K562 (cell line): Measurements from ENCODE around the gene CFAP221. TPM values are rescaled to one million over a fixed set of nuclear protein-coding genes. Genes with fewer than 3 reads are reported as not detected.

Experiments
- ATAC-seq: fragments of 200-7000 bp; cut with Tn5 transposase; 3 replicates; pipeline ENCODE4 v1.9.1; 2020; ENCODE audit warnings: moderate library complexity
- BruUV-seq: library from RNA; stranded (reverse); fragments of 400-500 nt; replicated peaks from 2 replicates; lab custom pipeline; 2021; lab: Mats Ljungman, UMichigan
- CTCF ChIA-PET: fragments of 300-600 bp; formaldehyde crosslinking; extraction: SDS; loops from one replicate; lab custom pipeline; 2021; ENCODE audit warnings: low intra/inter-chr PET ratio; lab: Yijun Ruan, JAX
- POLR2A ChIA-PET: fragments of 300-600, 350-650 bp; sonication (Branson Sonifier 250); formaldehyde crosslinking; extraction: SDS; loops from one replicate; lab custom pipeline; 2021; ENCODE audit warnings: antibody characterized with exemption, inconsistent platforms; lab: Yijun Ruan, JAX
- DNase-seq, 4 experiments: peaks; one replicate each; pipeline versions ENCODE4 v3.0.0 to v3.0.0-alpha.2; 2011 to 2018; ENCODE audit warnings: low spot score in 3 of 4, mixed read lengths in 3 of 4; ENCODE audit errors: extremely low read depth in 1 of 4
- FAIRE-seq: peaks from 2 replicates; lab custom pipeline; 2011; peaks lifted over from hg19 to GRCh38; lab: Jason Lieb, UNC
- H2AFZ ChIP-seq: 2 replicates; pipeline ENCODE4 v1.6.0; 2011; ENCODE audit warnings: low read depth, low read length, control low read depth, inconsistent platforms
- H3K27ac ChIP-seq: fragments of 200-600 bp; 3 replicates; pipeline ENCODE4 v1.8.0; 2011; ENCODE audit warnings: low read depth, mild to moderate bottlenecking, control low read depth, inconsistent platforms, low read length, moderate library complexity, mixed read lengths; ENCODE audit errors: extremely low read depth
- H3K27me3 ChIP-seq, 2 experiments: fragments of 300-600 bp in 1 of 2; 2 replicates in 1 of 2; 3 replicates in 1 of 2; pipeline versions ENCODE4 v1.6.0 to v1.8.0; 2011; ENCODE audit warnings: inconsistent platforms in 2 of 2, low read length in 2 of 2, mild to moderate bottlenecking in 1 of 2, mixed read lengths in 1 of 2, moderate library complexity in 1 of 2; ENCODE audit not compliant: control insufficient read depth in 2 of 2, insufficient read depth in 2 of 2
- H3K36me3 ChIP-seq: fragments of 300-600 bp; 3 replicates; pipeline ENCODE4 v1.8.0; 2011; ENCODE audit warnings: mild to moderate bottlenecking, low read length, inconsistent platforms; ENCODE audit not compliant: control insufficient read depth, insufficient read depth
- H3K4me1 ChIP-seq, 2 experiments: fragments of 200-600 bp in 1 of 2; replicated peaks in 1 of 2; 2 replicates in 1 of 2; 3 replicates in 1 of 2; pipeline versions ENCODE4 v1.5.1 to v1.8.0; 2011; ENCODE audit warnings: inconsistent platforms in 2 of 2, low read length in 2 of 2, mild to moderate bottlenecking in 1 of 2, mixed read lengths in 1 of 2, moderate library complexity in 1 of 2; ENCODE audit not compliant: control insufficient read depth in 2 of 2, insufficient read depth in 2 of 2
- H3K4me2 ChIP-seq: 2 replicates; pipeline ENCODE4 v1.6.1; 2011; ENCODE audit warnings: low read length, control low read depth, inconsistent platforms, mixed read lengths; ENCODE audit not compliant: insufficient read depth
- H3K4me3 ChIP-seq: fragments of 200-600 bp; sonication (generic), shearing (Covaris generic); 2 replicates; pipeline ENCODE4 v1.5.1; 2016; ENCODE audit warnings: control low read depth, inconsistent platforms
- H3K79me2 ChIP-seq: fragments of 200-600 bp; 3 replicates; pipeline ENCODE4 v1.8.0; 2011; ENCODE audit warnings: low read length, inconsistent platforms; ENCODE audit not compliant: control insufficient read depth, insufficient read depth
- H3K9ac ChIP-seq, 2 experiments: 2 replicates each; pipeline versions ENCODE4 v1.6.0 to v1.6.1; 2011; ENCODE audit warnings: low read depth in 2 of 2, low read length in 2 of 2, control low read depth in 1 of 2, inconsistent platforms in 1 of 2, mild to moderate bottlenecking in 1 of 2, mixed read lengths in 1 of 2; ENCODE audit not compliant: insufficient read depth in 1 of 2
- H3K9me1 ChIP-seq: one replicate; pipeline ENCODE4 v1.6.0; 2011; ENCODE audit warnings: inconsistent platforms, mild to moderate bottlenecking, low read length, moderate library complexity; ENCODE audit not compliant: control insufficient read depth, insufficient read depth
- H3K9me3 ChIP-seq: replicated peaks from 2 replicates; pipeline ENCODE4 v1.5.1; 2011; ENCODE audit warnings: low read depth, low read length, inconsistent platforms; ENCODE audit not compliant: control insufficient read depth, insufficient read depth
- H4K20me1 ChIP-seq: replicated peaks from 2 replicates; pipeline ENCODE4 v1.6.1; 2011; ENCODE audit warnings: low read length, inconsistent platforms, mixed read lengths; ENCODE audit not compliant: control insufficient read depth, insufficient read depth
- FOXP4 ChIP-seq: sonication (generic); formaldehyde crosslinking; IDR thresholded peaks from 2 replicates; pipeline ENCODE4 v1.8.0; 2022; ENCODE audit warnings: mild to moderate bottlenecking, missing genetic modification reagents, borderline replicate concordance
- USF2 ChIP-seq: sonication (generic); formaldehyde crosslinking; IDR thresholded peaks from 2 replicates; pipeline ENCODE4 v1.5.0; 2020; ENCODE audit warnings: missing genetic modification reagents
- WGBS: fragments of 100-300 bp; shearing (Covaris generic); methylation state at CpG from one replicate; pipeline ENCODE4 v1.1.6; 2016; ENCODE audit warnings: low coverage, mixed read lengths; ENCODE audit not compliant: insufficient coverage; ENCODE audit errors: missing lambda C conversion rate; 5-methylcytosine and 5-hydroxymethylcytosine counted together
- in situ Hi-C: fragments of 300-500 bp; cut with MboI; formaldehyde crosslinking; loops from 4 replicates; pipeline ENCODE4 v1.15.0; 2018; ENCODE audit warnings: inconsistent platforms, mixed read lengths
- intact Hi-C: fragments of 100-400 bp; cut with micrococcal nuclease; formaldehyde crosslinking; loops from 2 replicates; pipeline ENCODE4 v1.14.2; 2022
- polyA plus RNA-seq, 8 experiments: library from polyadenylated mRNA; depleted of rRNA in 4 of 8; stranded (reverse) in 5 of 8; unstranded in 3 of 8; fragments of >200 nt; fragmentation: Nextera tagmentation in 2 of 8; fragmentation: Illumina TruSeq in 1 of 8; extraction: Ambion mirVana in 2 of 8; extraction: Trizol in 1 of 8; gene quantifications; 2 replicates each; pipeline versions ENCODE4 v1.2.1 to v1.2.3, GENCODE V29; 2011 to 2014; ENCODE audit warnings: inconsistent platforms in 1 of 8, missing spikeins in 1 of 8
- total RNA-seq, 7 experiments: library from RNA; depleted of rRNA in 6 of 7; stranded (reverse); fragments of >200 nt in 6 of 7; fragmentation: Illumina TruSeq in 2 of 7; extraction: Trizol in 2 of 7; gene quantifications; 2 replicates each; pipeline versions ENCODE4 v1.2.1 to v1.2.3, GENCODE V29; 2011 to 2021; ENCODE audit warnings: low replicate concordance in 1 of 7

Gene CFAP221
- total and polyA plus RNA-seq, 9 of the 15 experiments (the other 6 are each of a cell fraction or from before 2014, with no cell fraction given), result 0.09 to 1.4 (median 0.65) TPM

- Histone ChIP-seq H3K4me2 (no peak overlapping the region), H4K20me1 (no peaks in the 10 kb centered on the region; the same call in 1 of the 2 replicates), H3K4me1 (peaks cover 0 to 3% of the 10 kb centered on the region in 2 experiments; a peak in 2 of 5 replicates), H3K9me1 (no peaks in the 10 kb centered on the region), H3K36me3 (no peaks in the 10 kb centered on the region), H2AFZ (no peak overlapping the region), H3K79me2 (no peaks in the 10 kb centered on the region), H3K27me3 (peaks cover 29 to 40% of the 10 kb centered on the region in 2 experiments; a peak in 3 of 5 replicates), H3K9me3 (no peaks in the 10 kb centered on the region), H3K27ac (no peak overlapping the region), H3K4me3 (no peak overlapping the region), H3K9ac (no peak overlapping the region; a peak in 1 of 4 replicates)
- FAIRE-seq (no peak), ATAC-seq (no peak), DNase-seq (no peak)
- in situ Hi-C loops (no loop called here), intact Hi-C loops (no loop called here)
- 0 out of 2 replicates have a peak, but pooled peaks have one; percentile 3 for TF ChIP-seq USF2 (CRISPR knock-in tag)
- TF ChIP-seq FOXP4, result no peak
- no TSS peak for BruUV-seq
- POLR2A ChIA-PET, result interaction anchor here (0.7 kb wide), 1 partner anchor 9 kb away, joined by 3 read pairs; no protein-coding TSS in a partner anchor
- CTCF ChIA-PET, result no interaction called here
- 9% methylated on average over 16 of the region's 19 CpGs for WGBS
Measured at GRCh38 chr2:119638685-119639554, 94.7 kb downstream of the CFAP221 start.
